HCT116 (cell line): ENCODE results near the gene RANBP9.

ENCODE experiments used
- ELF1 ChIP-seq: IDR thresholded peaks from 2 replicates; pipeline ENCODE4 v1.6.1; 2012; ENCODE audit warnings: low read depth, borderline replicate concordance
- EZH2 ChIP-seq: fragments of 200-600 bp; sonication (generic); IDR thresholded peaks from 2 replicates; pipeline ENCODE4 v1.6.1; 2017; ENCODE audit warnings: antibody characterized with exemption, mixed run types
- POLR2A ChIP-seq: IDR thresholded peaks from 2 replicates; pipeline ENCODE4 v1.7.0; 2011; ENCODE audit warnings: borderline replicate concordance; ENCODE audit not compliant: insufficient read depth, insufficient read length; ENCODE audit errors: extremely low read depth
- TF ChIP-seq, protein P1 (sequence below): IDR thresholded peaks from 2 replicates; pipeline ENCODE4 v1.6.1; 2012

DNA sequence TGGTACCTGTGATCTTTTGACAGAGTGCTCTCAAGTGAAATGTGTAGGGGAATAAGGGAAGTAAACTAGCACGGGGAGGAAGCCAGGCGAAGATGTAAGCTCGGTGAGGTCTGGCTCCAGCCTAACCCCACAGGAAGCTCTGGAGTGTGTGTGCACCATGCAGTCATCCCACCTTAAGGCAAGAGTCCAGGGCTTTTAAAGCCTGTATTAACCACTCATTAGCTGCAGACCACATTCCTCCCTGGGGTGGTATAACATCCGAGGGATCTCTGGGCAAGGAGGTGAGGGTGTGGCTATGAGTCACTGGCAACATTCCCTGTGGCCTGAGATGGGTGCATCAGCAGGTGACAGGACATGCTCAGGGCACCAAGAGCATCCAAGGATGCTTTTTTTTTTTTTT is 12.5 kb upstream of the RANBP9 start:
- no peak for TF ChIP-seq POLR2A
- TF ChIP-seq EZH2 = no peak
- TF ChIP-seq ELF1 = no peak
- TF ChIP-seq, protein P1, sequence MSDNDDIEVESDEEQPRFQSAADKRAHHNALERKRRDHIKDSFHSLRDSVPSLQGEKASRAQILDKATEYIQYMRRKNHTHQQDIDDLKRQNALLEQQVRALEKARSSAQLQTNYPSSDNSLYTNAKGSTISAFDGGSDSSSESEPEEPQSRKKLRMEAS = peak; percentile 73; the same call in 1 of the 2 replicates
